ENCODE results near the gene EDN2.

EDN2 gene

GRCh38 chr1:41484402-41485241 lies at the start of gene EDN2:
EDN2 (minus strand) TSS chr1:41484683; CDS start chr1:41484601, 82 bp downstream.
- no peak for DNase-seq (ENCODE audit: low spot score)

DNA sequence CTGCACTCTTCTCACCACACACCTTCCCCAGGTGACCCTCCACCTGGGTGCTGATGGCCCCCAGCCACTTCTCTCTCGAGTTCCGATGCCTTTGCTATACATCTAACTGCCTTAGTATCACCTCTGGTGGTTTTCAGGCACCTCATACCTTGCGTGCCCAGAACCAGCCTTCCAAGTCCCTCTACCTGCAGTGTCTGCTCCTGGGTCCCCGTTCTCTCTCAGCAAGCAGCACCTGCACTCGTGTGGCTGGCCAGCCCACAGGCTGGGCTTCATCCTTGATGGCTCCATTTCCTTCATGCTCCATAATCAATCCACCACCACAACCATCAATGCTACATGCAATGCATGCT lies 49.2 kb upstream of the EDN2 start:
- no peak for DNase-seq (ENCODE audit: low spot score)

DNA sequence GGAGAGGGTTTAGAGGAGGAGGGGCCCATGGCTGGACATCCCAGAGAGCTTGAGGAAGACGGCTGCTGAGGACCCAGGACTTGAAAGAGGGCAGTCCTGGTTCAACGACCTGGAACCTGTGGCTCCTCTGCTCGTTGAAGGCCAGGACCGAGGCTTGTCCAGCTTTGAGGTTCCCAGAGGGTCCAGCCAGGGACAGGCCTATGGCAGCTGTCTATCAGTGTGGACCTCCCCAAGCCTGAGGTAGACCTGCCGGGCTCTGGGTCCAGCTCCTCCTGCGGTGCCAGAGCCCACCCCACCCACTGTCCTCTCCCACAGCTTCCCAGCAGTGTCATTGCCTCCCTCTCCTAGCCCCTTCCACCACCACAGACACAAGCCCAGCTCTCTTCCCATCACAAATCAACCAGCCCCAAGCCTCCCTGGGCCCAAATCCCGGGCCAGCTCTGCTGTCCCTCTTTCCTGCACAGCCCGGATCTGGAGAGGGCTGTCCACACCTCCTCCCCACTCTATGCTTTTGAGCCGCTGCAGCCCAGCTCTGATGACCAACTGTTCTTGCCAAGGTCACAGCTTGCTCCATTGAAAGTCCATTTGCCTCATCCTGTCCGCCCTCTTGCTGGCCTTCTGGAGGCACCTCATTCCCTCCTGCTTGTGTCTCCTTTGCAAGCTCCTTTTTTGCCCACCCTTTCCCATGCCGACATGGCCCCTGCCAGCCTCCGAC lies 48.7 kb upstream of the EDN2 start:
- DNase-seq (ENCODE audit: low spot score) = no peak

GRCh38 chr1:41532206-41532975 lies 47.9 kb upstream of the EDN2 start:
- DNase-seq (ENCODE audit: low spot score) = no peak

- no peak for DNase-seq (ENCODE audit: low spot score)
These were observed 45.9 kb upstream of the EDN2 start for GRCh38 chr1:41530411-41530810.

DNA sequence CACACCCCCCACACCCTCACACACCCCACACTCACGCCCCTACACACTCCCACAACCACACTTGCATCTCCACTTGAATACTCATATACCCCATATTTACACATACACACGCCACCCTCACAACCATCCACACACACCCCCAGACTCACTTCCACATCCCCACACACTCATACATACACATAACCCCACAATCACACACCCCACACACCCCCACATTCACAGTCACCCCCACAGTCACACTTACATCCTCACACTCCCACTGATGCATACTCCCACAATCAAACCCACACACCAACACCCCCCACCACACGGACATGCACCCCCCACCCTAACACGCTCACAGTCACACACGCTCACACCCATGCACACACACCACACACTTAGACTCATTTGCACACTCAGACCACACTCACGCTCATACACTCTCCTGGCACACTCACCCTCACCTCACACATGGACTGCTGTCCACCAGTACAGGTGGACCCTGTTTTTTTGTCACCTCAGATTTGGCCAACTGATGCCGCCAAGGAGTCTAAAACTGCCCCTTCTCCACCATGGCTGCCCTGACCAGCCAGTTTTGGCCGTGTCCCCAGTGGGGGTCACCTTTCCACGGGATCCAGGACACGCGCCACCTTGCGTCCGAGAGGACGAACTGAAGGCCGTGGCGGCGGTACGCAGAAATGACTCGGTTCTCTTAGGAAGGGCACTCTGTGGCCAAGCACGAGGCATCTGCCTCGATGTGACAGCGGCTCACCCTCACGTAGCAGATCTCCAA lies 45.3 kb upstream of the EDN2 start:
- DNase-seq (ENCODE audit: low spot score) = no peak

GRCh38 chr1:41528726-41529605 lies 44.5 kb upstream of the EDN2 start:
- no peak for DNase-seq (ENCODE audit: low spot score)

DNA sequence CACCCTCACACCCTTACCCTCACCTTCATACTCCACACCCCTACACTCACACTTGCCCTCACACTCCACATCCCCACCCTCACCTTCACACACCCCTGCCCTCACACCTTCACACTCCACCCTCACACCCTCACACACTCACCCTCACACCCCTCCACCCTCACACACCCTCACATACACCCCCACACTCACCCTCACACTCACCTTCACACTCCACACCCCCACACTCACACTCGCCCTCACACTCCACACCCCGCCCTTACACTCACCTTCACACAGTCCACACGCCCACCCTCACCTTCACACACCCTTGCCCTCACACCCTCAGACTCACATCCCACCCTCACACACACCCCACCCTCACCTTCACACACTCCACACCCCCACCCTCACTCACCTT lies 43.6 kb upstream of the EDN2 start:
- no peak for DNase-seq (ENCODE audit: low spot score)

GRCh38 chr1:41526956-41527561 lies 42.6 kb upstream of the EDN2 start:
- no peak for DNase-seq (ENCODE audit: low spot score)

GRCh38 chr1:41525891-41526587 lies 41.6 kb upstream of the EDN2 start:
- DNase-seq (ENCODE audit: low spot score) = no peak

DNA sequence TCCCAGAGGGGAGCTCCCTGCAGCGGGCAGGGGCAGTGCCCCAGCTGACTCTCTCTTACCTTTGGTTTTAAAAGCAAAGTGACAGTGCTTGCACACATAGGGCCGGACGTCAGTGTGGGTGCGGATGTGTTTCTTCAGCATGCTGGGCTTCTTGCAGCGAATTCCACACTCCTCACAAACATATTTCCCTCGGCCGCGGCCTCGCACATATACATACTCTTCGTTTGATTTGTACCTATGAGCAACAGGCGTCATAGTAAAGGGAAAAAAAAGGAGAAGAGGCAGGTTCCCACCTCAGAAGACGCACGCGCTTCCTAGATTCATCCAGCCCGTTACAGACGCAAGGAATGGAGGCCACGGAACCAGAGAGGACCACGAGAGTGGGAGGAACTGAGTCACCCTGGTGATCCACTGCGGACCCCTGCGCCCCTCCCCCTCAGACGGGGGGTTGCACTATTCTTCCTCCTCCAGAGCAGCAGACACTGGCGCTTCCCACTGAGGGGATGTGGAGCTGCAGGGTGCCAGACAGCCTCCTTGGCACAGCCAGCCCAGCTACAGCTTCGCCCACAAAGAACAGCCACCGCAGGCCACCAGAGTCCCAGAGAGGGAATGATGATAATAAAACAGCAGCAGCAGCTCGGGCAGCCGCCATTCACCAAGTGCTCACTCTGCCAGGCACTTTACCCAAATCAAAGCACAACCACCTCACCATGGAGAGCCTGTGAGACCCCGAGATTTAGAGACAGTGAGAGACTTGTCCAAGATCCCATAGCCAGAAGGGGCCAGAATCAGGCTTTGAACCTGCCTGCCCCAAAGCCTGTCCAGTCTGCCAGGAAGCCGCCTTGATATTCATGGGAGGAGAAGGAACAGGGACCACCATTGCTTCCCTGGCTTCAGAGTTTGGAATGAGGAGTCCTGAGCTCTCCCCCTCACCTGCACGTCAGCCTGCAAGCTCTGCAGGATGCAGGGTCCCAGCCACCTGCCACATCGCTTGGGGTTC lies 40.5 kb upstream of the EDN2 start:
- DNase-seq (ENCODE audit: low spot score) = no peak

- no peak for DNase-seq (ENCODE audit: low spot score)
These were observed 39.6 kb upstream of the EDN2 start for GRCh38 chr1:41523949-41524675.

- no peak for DNase-seq (ENCODE audit: low spot score)
These were observed 38.6 kb upstream of the EDN2 start for GRCh38 chr1:41523071-41523470.

DNA sequence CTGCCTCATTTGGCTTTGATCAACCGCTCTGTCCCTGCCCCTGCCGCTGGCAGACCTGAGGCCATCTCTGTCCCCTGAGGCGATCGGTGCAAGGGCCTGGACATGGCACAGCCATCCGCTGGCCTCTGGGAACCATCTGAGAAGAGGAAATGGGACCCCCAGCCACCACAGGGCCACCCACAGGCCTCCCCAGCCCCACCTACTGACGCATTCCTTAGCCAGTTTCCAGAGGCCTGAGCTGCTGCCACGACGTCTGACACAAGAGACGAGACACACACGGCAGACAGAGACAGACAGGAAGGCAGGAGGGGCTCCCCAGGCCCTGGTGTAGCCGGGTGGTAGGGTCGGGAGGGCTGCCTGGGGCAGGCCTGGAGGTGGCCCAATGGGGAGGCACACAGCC lies 37.3 kb upstream of the EDN2 start:
- DNase-seq (ENCODE audit: low spot score) = no peak

- DNase-seq (ENCODE audit: low spot score) = no peak
These were observed 36.7 kb upstream of the EDN2 start for GRCh38 chr1:41520951-41521752.

DNA sequence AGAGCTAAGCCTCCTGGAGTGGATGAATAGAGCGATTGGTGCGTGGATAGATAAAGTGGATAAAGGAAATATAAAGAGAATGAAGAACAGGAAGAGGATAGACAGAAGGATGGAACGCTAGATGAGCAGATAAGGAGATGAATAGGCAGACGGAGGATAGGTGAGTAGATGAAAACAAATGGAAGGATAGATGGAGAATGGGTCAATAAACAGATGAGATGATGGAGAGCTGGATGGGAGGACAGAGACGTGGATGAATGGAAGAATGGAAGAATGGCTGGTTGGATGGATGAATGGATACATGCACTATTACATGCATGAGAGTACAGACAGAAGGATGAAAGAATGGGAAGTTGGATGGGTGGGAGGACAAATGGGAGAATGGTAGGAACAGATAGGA lies 35.2 kb upstream of the EDN2 start:
- no peak for DNase-seq (ENCODE audit: low spot score)

DNA sequence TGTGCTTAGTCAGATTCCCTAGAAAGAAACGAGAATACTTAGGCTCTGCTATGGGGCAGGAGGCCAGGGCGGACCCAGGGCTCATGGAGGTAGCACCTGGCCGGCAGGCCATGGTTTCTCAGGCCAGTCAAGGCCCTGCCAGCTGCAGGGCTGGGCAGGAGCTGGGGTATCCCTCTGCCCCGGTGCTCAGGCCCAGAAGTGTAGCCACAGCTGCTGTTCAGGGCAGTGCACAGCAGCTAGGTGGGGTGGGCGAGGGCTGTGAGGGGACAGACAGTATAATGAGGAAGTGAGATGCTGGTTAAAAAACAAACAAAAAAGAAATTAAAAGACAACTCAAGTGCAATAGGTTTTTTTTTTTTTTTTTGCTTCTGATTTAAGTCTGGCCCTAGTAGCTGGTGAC lies 34.0 kb upstream of the EDN2 start:
- DNase-seq (ENCODE audit: low spot score) = no peak

All from COLO829 (cell line).